GM08714 (cell line): ENCODE data around the gene UBE2I.
A peak's percentile ranks its signal among the peaks of the same experiment; 100 is the strongest.
"Not testable (repeated sequence)": the region's sequence is repeated elsewhere in the genome, so short reads cannot be mapped to it uniquely, and the experiment has no call there.

Experiments
- H3K4me3 ChIP-seq: fragments of 200-500 bp; sonication (Bioruptor generic); 2 replicates; pipeline ENCODE4 v1.5.1; 2014; ENCODE audit warnings: mild to moderate bottlenecking, low read length, inconsistent platforms
- ZNF274 ChIP-seq: IDR thresholded peaks from 2 replicates; pipeline ENCODE4 v1.6.1; 2012; ENCODE audit warnings: mild to moderate bottlenecking, low read depth, low read length

UBE2I gene

GRCh38 chr16:1308977-1309885 is at the start of gene UBE2I:
Gene UBE2I (plus strand): TSS chr16:1309636. CDS start chr16:1314031, 4,395 bp downstream.
- TF ChIP-seq ZNF274 = no peak
- H3K4me3 ChIP-seq = peak within 1 kb of the TSS; percentile 83

GRCh38 chr16:1259760-1260068 is 49.7 kb upstream of the UBE2I start:
- no peak for TF ChIP-seq ZNF274
- no peak overlapping the region for H3K4me3 ChIP-seq

- H3K4me3 ChIP-seq = no peak overlapping the region
- no peak for TF ChIP-seq ZNF274
Observed at GRCh38 chr16:1260101-1260680, 49.2 kb upstream of the UBE2I start.

GRCh38 chr16:1261131-1261892 is 48.1 kb upstream of the UBE2I start:
- TF ChIP-seq ZNF274 = no peak
- no peak overlapping the region for H3K4me3 ChIP-seq

- no peak for TF ChIP-seq ZNF274
- no peak overlapping the region for H3K4me3 ChIP-seq
Observed at GRCh38 chr16:1262210-1262845, 47.1 kb upstream of the UBE2I start.

- H3K4me3 ChIP-seq = no peak overlapping the region
- TF ChIP-seq ZNF274 = no peak
Observed at GRCh38 chr16:1262846-1263221, 46.6 kb upstream of the UBE2I start.

- H3K4me3 ChIP-seq = no peak overlapping the region
- no peak for TF ChIP-seq ZNF274
Observed at GRCh38 chr16:1263591-1264344, 45.7 kb upstream of the UBE2I start.

GRCh38 chr16:1264345-1265089 is 44.9 kb upstream of the UBE2I start:
- TF ChIP-seq ZNF274 = no peak
- H3K4me3 ChIP-seq = no peak overlapping the region

GRCh38 chr16:1265090-1265630 is 44.3 kb upstream of the UBE2I start:
- TF ChIP-seq ZNF274 = no peak
- no peak overlapping the region for H3K4me3 ChIP-seq

- no peak overlapping the region for H3K4me3 ChIP-seq
- TF ChIP-seq ZNF274 = no peak
Observed at GRCh38 chr16:1265826-1266225, 43.6 kb upstream of the UBE2I start.

- not testable (repeated sequence) for H3K4me3 ChIP-seq
Observed at GRCh38 chr16:1269418-1269817, 40.0 kb upstream of the UBE2I start.

GRCh38 chr16:1271380-1271723 is 38.1 kb upstream of the UBE2I start:
- H3K4me3 ChIP-seq = no peak overlapping the region
- TF ChIP-seq ZNF274 = no peak

GRCh38 chr16:1271724-1272413 is 37.6 kb upstream of the UBE2I start:
- H3K4me3 ChIP-seq = not testable (repeated sequence)
